Calu3 (cell line): Measurements from ENCODE around the gene FAM174B. TPM values are rescaled to one million over a fixed set of nuclear protein-coding genes. Genes with fewer than 3 reads are reported as not detected.
A peak's percentile ranks its signal among the peaks of the same experiment; 100 is the strongest.

Experiments used
- BruUV-seq: library from RNA; stranded (reverse); fragments of 400-500 nt; replicated peaks from 2 replicates; lab custom pipeline; 2021; lab: Mats Ljungman, UMichigan
- CTCF ChIA-PET: fragments of 300-600 bp; sonication (Branson Sonifier 250); formaldehyde crosslinking; loops from one replicate; lab custom pipeline; 2022; ENCODE audit warnings: antibody characterized with exemption; lab: Charles Lee
- DNase-seq: peaks from one replicate; pipeline ENCODE4 v3.0.0; 2022
- H3K27ac Mint-ChIP-seq: one replicate; pipeline ENCODE4 v1.8.0; 2022; ENCODE audit warnings: mixed read lengths; ENCODE audit not compliant: unreplicated experiment
- H3K27me3 Mint-ChIP-seq: one replicate; pipeline ENCODE4 v1.8.0; 2022; ENCODE audit warnings: mixed read lengths; ENCODE audit not compliant: unreplicated experiment
- H3K36me3 Mint-ChIP-seq: one replicate; pipeline ENCODE4 v1.8.0; 2022; ENCODE audit warnings: mild to moderate bottlenecking, moderate library complexity, mixed read lengths; ENCODE audit not compliant: insufficient read depth, unreplicated experiment
- H3K4me1 Mint-ChIP-seq: one replicate; pipeline ENCODE4 v1.8.0; 2022; ENCODE audit warnings: mild to moderate bottlenecking, low read depth, mixed read lengths; ENCODE audit not compliant: unreplicated experiment
- H3K4me3 Mint-ChIP-seq: one replicate; pipeline ENCODE4 v1.8.0; 2022; ENCODE audit warnings: mild to moderate bottlenecking, low read depth, moderate library complexity, mixed read lengths; ENCODE audit not compliant: unreplicated experiment
- H3K9me3 Mint-ChIP-seq: one replicate; pipeline ENCODE4 v1.8.0; 2022; ENCODE audit warnings: low read depth, mixed read lengths; ENCODE audit not compliant: unreplicated experiment
- intact Hi-C: fragments of 100-400 bp; cut with micrococcal nuclease; formaldehyde crosslinking; loops from one replicate; pipeline ENCODE4 v1.10.0; 2022; ENCODE audit not compliant: unreplicated experiment
- total RNA-seq: library from RNA; stranded (reverse); gene quantifications from 2 replicates; pipeline ENCODE4 v1.2.3, GENCODE V29; 2022
- TF ChIP-seq, protein P1 (sequence below): fragments of 200-600 bp; IDR thresholded peaks from one replicate; pipeline ENCODE4 v1.8.0; 2022; ENCODE audit warnings: antibody characterized with exemption; ENCODE audit not compliant: unreplicated experiment

FAM174B gene
- total RNA-seq, 1 experiment from 2014 or later: 12.4 TPM

DNA sequence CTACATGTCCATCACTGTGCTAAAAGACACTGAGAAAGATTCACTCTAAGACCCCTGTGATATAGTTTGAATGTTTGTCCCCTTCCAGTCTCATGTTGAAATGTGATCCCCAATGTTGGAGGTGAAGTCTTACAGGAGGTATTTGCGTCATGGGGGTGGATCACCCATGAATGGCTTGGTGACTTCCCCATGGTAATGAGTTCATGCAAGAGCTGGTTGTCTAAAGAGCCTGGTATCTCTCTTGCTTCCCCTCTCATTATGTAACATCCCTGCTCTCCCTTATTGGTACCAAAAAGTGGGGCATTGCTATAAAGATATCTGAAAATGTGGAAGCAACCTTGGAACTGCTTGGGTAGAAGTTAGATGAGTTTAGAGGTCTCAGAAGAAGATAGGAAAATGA lies 32.2 kb upstream of the FAM174B start:
- intact Hi-C loops: no loop called here
- DNase-seq: no peak
- Mint-ChIP-seq H3K9me3 (no peaks in the 10 kb centered on the region), H3K4me1 (no peaks in the 10 kb centered on the region), H3K36me3 (no peaks in the 10 kb centered on the region), H3K4me3 (no peak overlapping the region), H3K27me3 (peaks cover 94% of the 10 kb centered on the region), H3K27ac (no peak overlapping the region)
- BruUV-seq: no TSS peak
- CTCF ChIA-PET: no interaction called here
- TF ChIP-seq, protein P1, sequence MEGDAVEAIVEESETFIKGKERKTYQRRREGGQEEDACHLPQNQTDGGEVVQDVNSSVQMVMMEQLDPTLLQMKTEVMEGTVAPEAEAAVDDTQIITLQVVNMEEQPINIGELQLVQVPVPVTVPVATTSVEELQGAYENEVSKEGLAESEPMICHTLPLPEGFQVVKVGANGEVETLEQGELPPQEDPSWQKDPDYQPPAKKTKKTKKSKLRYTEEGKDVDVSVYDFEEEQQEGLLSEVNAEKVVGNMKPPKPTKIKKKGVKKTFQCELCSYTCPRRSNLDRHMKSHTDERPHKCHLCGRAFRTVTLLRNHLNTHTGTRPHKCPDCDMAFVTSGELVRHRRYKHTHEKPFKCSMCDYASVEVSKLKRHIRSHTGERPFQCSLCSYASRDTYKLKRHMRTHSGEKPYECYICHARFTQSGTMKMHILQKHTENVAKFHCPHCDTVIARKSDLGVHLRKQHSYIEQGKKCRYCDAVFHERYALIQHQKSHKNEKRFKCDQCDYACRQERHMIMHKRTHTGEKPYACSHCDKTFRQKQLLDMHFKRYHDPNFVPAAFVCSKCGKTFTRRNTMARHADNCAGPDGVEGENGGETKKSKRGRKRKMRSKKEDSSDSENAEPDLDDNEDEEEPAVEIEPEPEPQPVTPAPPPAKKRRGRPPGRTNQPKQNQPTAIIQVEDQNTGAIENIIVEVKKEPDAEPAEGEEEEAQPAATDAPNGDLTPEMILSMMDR: no peak

DNA sequence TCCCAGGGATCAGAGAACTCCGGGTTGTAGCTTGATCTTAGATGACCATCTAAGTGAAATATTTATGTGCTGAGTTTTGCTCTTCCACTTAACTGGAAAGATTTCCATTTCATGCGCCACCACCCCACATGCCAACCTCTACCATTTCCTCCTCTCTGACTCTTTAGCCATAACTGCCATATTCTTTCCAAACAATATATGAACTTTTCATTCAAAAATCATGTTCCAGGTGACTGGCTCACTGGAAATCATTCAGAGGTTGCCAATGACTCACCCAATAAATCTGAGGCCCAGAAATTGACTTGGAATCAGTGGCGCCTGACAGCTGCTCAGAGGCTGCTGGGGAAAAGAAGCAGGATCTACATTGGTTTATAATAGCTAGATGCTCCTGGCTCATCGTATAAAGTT lies 31.6 kb upstream of the FAM174B start:
- TF ChIP-seq, protein P1: no peak
- Mint-ChIP-seq H3K4me1 (no peaks in the 10 kb centered on the region), H3K9me3 (no peaks in the 10 kb centered on the region), H3K27me3 (peaks cover 95% of the 10 kb centered on the region), H3K36me3 (no peaks in the 10 kb centered on the region), H3K4me3 (no peak overlapping the region), H3K27ac (no peak overlapping the region)
- CTCF ChIA-PET: no interaction called here
- DNase-seq: no peak
- intact Hi-C loops: no loop called here
- BruUV-seq: no TSS peak

- intact Hi-C loops: loop anchor here (1.0 kb wide), 2 partner anchors 71 to 162 kb away; no protein-coding TSS in a partner anchor
- Mint-ChIP-seq H3K4me1 (no peaks in the 10 kb centered on the region), H3K27me3 (peaks cover 69% of the 10 kb centered on the region), H3K36me3 (no peaks in the 10 kb centered on the region), H3K9me3 (no peaks in the 10 kb centered on the region), H3K4me3 (no peak overlapping the region), H3K27ac (no peak overlapping the region)
- TF ChIP-seq, protein P1: peak; percentile 26
- peak; percentile 48 for DNase-seq
- CTCF ChIA-PET: interaction anchor here (0.9 kb wide), 1 partner anchor 162 kb away, joined by 9 read pairs; no protein-coding TSS in a partner anchor
- BruUV-seq: no TSS peak
Measured at GRCh38 chr15:92683511-92683834, 27.9 kb upstream of the FAM174B start.

GRCh38 chr15:92682741-92683510 lies 27.4 kb upstream of the FAM174B start:
- H3K27me3 Mint-ChIP-seq: peaks cover 69% of the 10 kb centered on the region
- no peak for DNase-seq
- no peak overlapping the region for H3K27ac Mint-ChIP-seq
- H3K36me3 Mint-ChIP-seq: no peaks in the 10 kb centered on the region
- no peak overlapping the region for H3K4me3 Mint-ChIP-seq
- BruUV-seq: no TSS peak
- TF ChIP-seq, protein P1: no peak
- CTCF ChIA-PET: interaction anchor here (0.9 kb wide), 1 partner anchor 161 kb away, joined by 9 read pairs; no protein-coding TSS in a partner anchor
- no peaks in the 10 kb centered on the region for H3K4me1 Mint-ChIP-seq
- no peaks in the 10 kb centered on the region for H3K9me3 Mint-ChIP-seq
- intact Hi-C loops: loop anchor here (1.0 kb wide), 2 partner anchors 71 to 162 kb away; no protein-coding TSS in a partner anchor
